Measurements from ENCODE around the gene MAGI1.

- no peak for TF ChIP-seq POLR2A (IDR thresholded peaks at IDR 0.05; ENCODE audit: borderline replicate concordance, extremely low read depth, insufficient read depth, insufficient read length)
- TF ChIP-seq POLR2AphosphoS5 (IDR thresholded peaks at IDR 0.05; ENCODE audit: low read depth, low read length), result no peak
- no peak for TF ChIP-seq EZH2 (IDR thresholded peaks at IDR 0.05)
- no peak for TF ChIP-seq CTCF (IDR thresholded peaks at IDR 0.05 in 2 of 3, conservative IDR thresholded peaks at IDR 0.05 in 1 of 3; ENCODE audit: borderline replicate concordance in 1 of 3, insufficient read depth in 1 of 3, low read depth in 2 of 3, low read length in 2 of 3)
- TF ChIP-seq SIN3A (IDR thresholded peaks at IDR 0.05; ENCODE audit: low read depth), result no peak
Observed at GRCh38 chr3:65497846-65498245, 540.9 kb downstream of the MAGI1 start.
